ENCODE data around the gene PRDM16.

Gene PRDM16

GRCh38 chr1:3474016-3474415, 405.0 kb downstream of the PRDM16 start:
- FAIRE-seq, result no peak

GRCh38 chr1:3474421-3474820, 405.4 kb downstream of the PRDM16 start:
- FAIRE-seq, result no peak

GRCh38 chr1:3475839-3476573, 407.0 kb downstream of the PRDM16 start:
- no peak for FAIRE-seq

- FAIRE-seq, result no peak
These were observed 407.7 kb downstream of the PRDM16 start for GRCh38 chr1:3476666-3477065.

- FAIRE-seq, result no peak
These were observed 408.4 kb downstream of the PRDM16 start for GRCh38 chr1:3477241-3477995.

- no peak for FAIRE-seq
These were observed 409.2 kb downstream of the PRDM16 start for GRCh38 chr1:3478187-3478586.

- no peak for FAIRE-seq
These were observed 410.7 kb downstream of the PRDM16 start for GRCh38 chr1:3479511-3480368.

GRCh38 chr1:3480369-3480719, 411.3 kb downstream of the PRDM16 start:
- no peak for FAIRE-seq

- FAIRE-seq, result no peak
These were observed 412.0 kb downstream of the PRDM16 start for GRCh38 chr1:3481046-3481445.

- FAIRE-seq, result no peak
These were observed 412.9 kb downstream of the PRDM16 start for GRCh38 chr1:3481836-3482375.

- FAIRE-seq, result no peak
These were observed 413.4 kb downstream of the PRDM16 start for GRCh38 chr1:3482378-3482849.

- no peak for FAIRE-seq
These were observed 414.4 kb downstream of the PRDM16 start for GRCh38 chr1:3483380-3483779.

GRCh38 chr1:3483801-3484444, 414.9 kb downstream of the PRDM16 start:
- no peak for FAIRE-seq

GRCh38 chr1:3485016-3485415, 416.0 kb downstream of the PRDM16 start:
- no peak for FAIRE-seq

All from TTC549 (cell line).